Endothelial cell of umbilical vein (primary cell): Measurements from ENCODE around the gene RPS6KA4. TPM values are rescaled to one million over a fixed set of nuclear protein-coding genes. Genes with fewer than 3 reads are reported as not detected.

Experiments used
- BruUV-seq: library from RNA; stranded (reverse); fragments of 400-500 nt; replicated peaks from 2 replicates; lab custom pipeline; 2021; lab: Mats Ljungman, UMichigan
- CTCF ChIA-PET: fragments of 300-600, 350-600 bp; sonication (Branson Sonifier 250); formaldehyde crosslinking; loops from one replicate; lab custom pipeline; 2021; ENCODE audit warnings: antibody characterized with exemption, inconsistent platforms; lab: Charles Lee
- POLR2A ChIA-PET: fragments of 300-600, 350-600 bp; sonication (Branson Sonifier 250); formaldehyde crosslinking; loops from one replicate; lab custom pipeline; 2021; ENCODE audit warnings: antibody characterized with exemption, inconsistent platforms; lab: Charles Lee
- DNase-seq: peaks from one replicate; pipeline ENCODE4 v3.0.0-alpha.2; 2011; ENCODE audit warnings: low read depth, low spot score
- FAIRE-seq: peaks from 2 replicates; lab custom pipeline; 2011; peaks lifted over from hg19 to GRCh38; lab: Jason Lieb, UNC
- H2AFZ ChIP-seq: 2 replicates; pipeline ENCODE4 v1.6.0; 2012; ENCODE audit warnings: low read depth, low read length, control low read depth, inconsistent platforms
- H3K27ac ChIP-seq: 2 replicates; pipeline ENCODE4 v1.5.1; 2011; ENCODE audit warnings: low read depth, mild to moderate bottlenecking, control low read depth, low read length, moderate library complexity; ENCODE audit not compliant: insufficient read depth
- H3K27me3 ChIP-seq, 2 experiments: 2 replicates each; pipeline versions ENCODE4 v1.6.0 to v1.6.1; 2011; ENCODE audit warnings: low read length in 2 of 2, mixed read lengths in 1 of 2; ENCODE audit not compliant: control insufficient read depth in 2 of 2, insufficient read depth in 2 of 2
- H3K36me3 ChIP-seq, 2 experiments: 2 replicates in 1 of 2; 3 replicates in 1 of 2; pipeline ENCODE4 v1.5.1; 2011; ENCODE audit warnings: low read length in 2 of 2, mild to moderate bottlenecking in 1 of 2, moderate library complexity in 1 of 2; ENCODE audit not compliant: control insufficient read depth in 2 of 2, insufficient read depth in 2 of 2; ENCODE audit errors: extremely low read depth in 1 of 2
- H3K4me1 ChIP-seq: 3 replicates; pipeline ENCODE4 v1.5.1; 2011; ENCODE audit warnings: mild to moderate bottlenecking, low read length; ENCODE audit not compliant: control insufficient read depth, insufficient read depth; ENCODE audit errors: extremely low read depth
- H3K4me2 ChIP-seq: 2 replicates; pipeline ENCODE4 v1.6.1; 2011; ENCODE audit warnings: low read length, control low read depth, mixed read lengths; ENCODE audit not compliant: insufficient read depth
- H3K4me3 ChIP-seq, 3 experiments: fragments of 200-600 bp in 1 of 3; sonication (generic), shearing (Covaris generic) in 1 of 3; replicated peaks in 1 of 3; 2 replicates each; pipeline ENCODE4 v1.5.1; 2011 to 2016; ENCODE audit warnings: control low read depth in 3 of 3, low read length in 3 of 3, mild to moderate bottlenecking in 2 of 3, inconsistent platforms in 1 of 3, low read depth in 1 of 3, moderate library complexity in 1 of 3; ENCODE audit not compliant: insufficient read depth in 1 of 3
- H3K79me2 ChIP-seq: 2 replicates; pipeline ENCODE4 v1.6.0; 2012; ENCODE audit warnings: low read length, inconsistent platforms; ENCODE audit not compliant: control insufficient read depth, insufficient read depth
- H3K9ac ChIP-seq: replicated peaks from 2 replicates; pipeline ENCODE3; 2011; ENCODE audit warnings: low read length, control low read depth; ENCODE audit not compliant: insufficient read depth; ENCODE audit errors: extremely low read depth
- H3K9me1 ChIP-seq: replicated peaks from 3 replicates; pipeline ENCODE4 v1.6.0; 2011; ENCODE audit warnings: mild to moderate bottlenecking, low read length; ENCODE audit not compliant: control insufficient read depth, insufficient read depth; ENCODE audit errors: extremely low read depth
- H3K9me3 ChIP-seq: replicated peaks from 2 replicates; pipeline ENCODE4 v1.5.1; 2012; ENCODE audit warnings: low read length, inconsistent platforms; ENCODE audit not compliant: control insufficient read depth, insufficient read depth
- H4K20me1 ChIP-seq: replicated peaks from 2 replicates; pipeline ENCODE3; 2011; ENCODE audit warnings: mild to moderate bottlenecking, low read length; ENCODE audit not compliant: control insufficient read depth, insufficient read depth; ENCODE audit errors: extremely low read depth
- CTCF ChIP-seq, 2 donors: IDR thresholded peaks; 1 replicate in 1 of 2; 2 replicates in 1 of 2; pipeline ENCODE4 v1.5.1; 2011; ENCODE audit warnings: low read length in 2 of 2, mild to moderate bottlenecking in 2 of 2, moderate library complexity in 2 of 2, control low read depth in 1 of 2, inconsistent platforms in 1 of 2, low read depth in 1 of 2; ENCODE audit not compliant: insufficient read depth in 1 of 2; ENCODE audit errors: extremely low read depth in 1 of 2
- EZH2 ChIP-seq: IDR thresholded peaks from 2 replicates; pipeline ENCODE4 v1.6.1; 2012; ENCODE audit warnings: borderline replicate concordance, low read depth, mild to moderate bottlenecking, moderate library complexity, low read length, inconsistent platforms; ENCODE audit not compliant: severe bottlenecking
- FOS ChIP-seq: IDR thresholded peaks from 2 replicates; pipeline ENCODE4 v1.6.1; 2011; ENCODE audit warnings: mild to moderate bottlenecking, low read length, moderate library complexity, borderline replicate concordance; ENCODE audit not compliant: insufficient read depth
- GATA2 ChIP-seq: IDR thresholded peaks from 2 replicates; pipeline ENCODE4 v1.7.0; 2011; ENCODE audit warnings: low read depth, mild to moderate bottlenecking, moderate library complexity, mixed read lengths, low read length; ENCODE audit not compliant: insufficient read length, insufficient read depth
- JUN ChIP-seq: IDR thresholded peaks from 2 replicates; pipeline ENCODE4 v1.6.1; 2011; ENCODE audit warnings: borderline replicate concordance, low read depth; ENCODE audit not compliant: insufficient read length, insufficient read depth
- MAX ChIP-seq: IDR thresholded peaks from 2 replicates; pipeline ENCODE4 v1.6.1; 2011; ENCODE audit not compliant: insufficient read depth, insufficient read length
- MYC ChIP-seq: IDR thresholded peaks from one replicate; pipeline ENCODE4 v1.6.1; 2011; ENCODE audit warnings: mild to moderate bottlenecking, low read depth, low read length
- POLR2A ChIP-seq: IDR thresholded peaks from 2 replicates; pipeline ENCODE4 v1.6.1; 2012; ENCODE audit warnings: low read depth, mild to moderate bottlenecking, control low read depth, low read length
- POLR2AphosphoS5 ChIP-seq: IDR thresholded peaks from 2 replicates; pipeline ENCODE4 v1.6.1; 2012; ENCODE audit warnings: low read depth, mild to moderate bottlenecking, control low read depth, low read length, moderate library complexity; ENCODE audit not compliant: insufficient read depth
- dilution Hi-C: fragments of 300-500 bp; cut with MboI; formaldehyde crosslinking; loops from one replicate; pipeline ENCODE4 v1.15.0; 2019; ENCODE audit warnings: low sequenced_read_pairs; ENCODE audit not compliant: extremely low pct_ligation_motif_present
- intact Hi-C: fragments of 100-400 bp; cut with micrococcal nuclease; formaldehyde crosslinking; loops from one replicate; pipeline ENCODE4 v1.10.0; 2022
- polyA plus RNA-seq, 4 experiments: library from polyadenylated mRNA; depleted of rRNA in 3 of 4; stranded (reverse) in 3 of 4; unstranded in 1 of 4; fragments of >200 nt; gene quantifications; 2 replicates each; pipeline versions ENCODE4 v1.2.1 to v1.2.3, GENCODE V29; 2011 to 2012; ENCODE audit warnings: missing spikeins in 1 of 4
- total RNA-seq: library from RNA; stranded (reverse); gene quantifications from 2 replicates; pipeline ENCODE4 v1.2.3, GENCODE V29; 2021

The RPS6KA4 gene
- total and polyA plus RNA-seq, 2 donors (not counting 3 experiments of a cell fraction or from before 2014, with no cell fraction given), result 26.5 to 44.1 TPM

- no TSS peak for BruUV-seq
- Histone ChIP-seq H3K79me2 (no peaks in the 10 kb centered on the region), H3K36me3 (peaks cover 5 to 30% of the 10 kb centered on the region in 2 experiments), H3K9ac (no peak overlapping the region), H2AFZ (no peak overlapping the region), H3K4me1 (no peaks in the 10 kb centered on the region), H4K20me1 (no peaks in the 10 kb centered on the region), H3K27me3 (no peaks in the 10 kb centered on the region), H3K9me3 (no peaks in the 10 kb centered on the region), H3K4me3 (no peak overlapping the region), H3K27ac (no peak overlapping the region), H3K9me1 (no peaks in the 10 kb centered on the region), H3K4me2 (no peak overlapping the region)
- DNase-seq, result no peak
- TF ChIP-seq MYC (no peak), POLR2AphosphoS5 (no peak), JUN (no peak), POLR2A (no peak), CTCF (IDR thresholded peaks at IDR 0.05; ENCODE audit: extremely low read depth in 1 of 2, insufficient read depth in 1 of 2, low read depth in 1 of 2, low read length in 2 of 2) (no peak), MAX (no peak), EZH2 (no peak), FOS (no peak), GATA2 (no peak)
- FAIRE-seq, result no peak
- dilution Hi-C loops (no loop called here), intact Hi-C loops (no loop called here)
- CTCF ChIA-PET, result interaction anchor here (3.2 kb wide), 1 partner anchor 11 kb away, joined by 19 read pairs; no protein-coding TSS in a partner anchor
- POLR2A ChIA-PET, result interaction anchor here (1.4 kb wide), 1 partner anchor 11 kb away, joined by 11 read pairs; no protein-coding TSS in a partner anchor
Measured at GRCh38 chr11:64366751-64367150, 7.8 kb downstream of the RPS6KA4 start.
